Cardiac ventricle fibroblast (primary cell): Measurements from ENCODE around the gene NFILZ. TPM values are rescaled to one million over a fixed set of nuclear protein-coding genes. Genes with fewer than 3 reads are reported as not detected.

Experiments used
- total RNA-seq: library from RNA; depleted of rRNA; stranded (reverse); fragments of >200 nt; gene quantifications from 2 replicates; pipeline ENCODE4 v1.2.3, GENCODE V29; 2015

NFILZ gene
- not detected in 2 replicates for total RNA-seq

GRCh38 chr19:8629996-8630683 is at the start of gene NFILZ:
Gene NFILZ, plus strand, starts transcription at chr19:8630633. Its CDS starts 46,133 bp downstream, at chr19:8676766.

DNA sequence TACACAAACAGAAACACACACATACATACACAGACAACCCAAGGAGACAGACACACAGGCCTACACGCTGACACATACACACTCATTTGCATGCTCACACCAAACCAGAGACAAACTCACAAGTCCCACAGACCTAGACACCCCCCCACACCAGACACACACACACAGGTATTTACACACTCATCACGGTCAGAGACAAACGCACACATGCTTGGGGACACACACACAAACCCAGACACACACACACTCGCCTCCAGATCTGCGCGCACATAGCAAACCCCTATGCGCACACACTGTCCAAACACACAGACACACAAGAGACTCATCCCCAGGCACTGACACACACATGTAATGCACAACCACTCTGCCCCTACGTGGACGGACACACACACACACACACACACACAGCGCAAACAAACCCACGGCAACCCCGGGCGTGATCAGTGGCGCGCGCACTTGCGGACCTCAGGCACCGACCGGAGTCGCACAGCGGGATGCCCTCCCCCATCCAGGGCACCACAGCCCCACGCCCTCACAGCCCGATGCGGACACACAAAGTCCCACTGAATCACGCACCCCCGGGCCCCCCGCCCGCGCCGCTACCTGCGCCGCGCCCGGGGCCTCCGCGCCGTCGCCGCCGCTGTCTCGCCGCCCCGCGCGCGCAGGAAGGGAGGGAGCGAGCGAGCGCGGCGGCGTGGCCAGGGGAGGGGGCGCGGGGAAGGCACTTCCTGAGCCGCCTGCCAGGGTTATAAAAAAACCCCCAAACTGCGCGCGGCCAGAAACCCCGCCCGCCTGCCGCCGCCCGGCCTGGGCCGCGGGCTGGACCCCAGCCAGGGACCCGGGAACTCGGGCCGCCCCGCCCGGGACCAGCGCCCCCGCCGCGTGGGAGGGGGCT is 20.1 kb upstream of the NFILZ start, which contains the start of gene ADAMTS10:
Gene ADAMTS10 (minus strand): TSS at position 675 of the 895 bp plus-strand sequence. CDS start 5,005 bp downstream, outside the sequence.

Other genes with a start within 250 kb of the NFILZ start
- 44.8 and 48.0 TPM in 2 replicates for gene RAB11B, start 240.3 kb upstream of the NFILZ start, total RNA-seq
- gene MARCHF2, start 217.3 kb upstream of the NFILZ start, total RNA-seq = 19.6 and 35.1 TPM in 2 replicates
- 50.4 and 55.7 TPM in 2 replicates for gene HNRNPM, start 185.7 kb upstream of the NFILZ start, total RNA-seq
- gene PRAM1, start 128.0 kb upstream of the NFILZ start, total RNA-seq = not detected in 2 replicates
- gene ZNF414, start 116.5 kb upstream of the NFILZ start, total RNA-seq = 17.0 and 22.7 TPM in 2 replicates
- 0.29 and 0.31 TPM in 2 replicates for gene MYO1F, start 53.2 kb upstream of the NFILZ start, total RNA-seq
- gene ADAMTS10, start 19.9 kb upstream of the NFILZ start, total RNA-seq = 5.7 and 7.9 TPM in 2 replicates
- gene ACTL9, start 68.2 kb downstream of the NFILZ start, total RNA-seq = not detected in 2 replicates
- not detected in 2 replicates for gene OR2Z1, start 91.0 kb downstream of the NFILZ start, total RNA-seq
- 23.1 and 25.1 TPM in 2 replicates for gene ZNF558, start 201.7 kb downstream of the NFILZ start, total RNA-seq
- gene MBD3L1, start 201.7 kb downstream of the NFILZ start, total RNA-seq = not detected in 2 replicates